CD4-positive, alpha-beta T cell treated with Interleukin-12 subunit alpha and Interleukin-12 subunit beta, for 1 hour (primary cell): ENCODE results near the gene FXYD4.
"Not testable (repeated sequence)": the region's sequence is repeated elsewhere in the genome, so short reads cannot be mapped to it uniquely, and the experiment has no call there.

Experiments
- DNase-seq: peaks from one replicate; pipeline ENCODE4 v3.0.0-alpha.2; 2020

Gene FXYD4

DNA sequence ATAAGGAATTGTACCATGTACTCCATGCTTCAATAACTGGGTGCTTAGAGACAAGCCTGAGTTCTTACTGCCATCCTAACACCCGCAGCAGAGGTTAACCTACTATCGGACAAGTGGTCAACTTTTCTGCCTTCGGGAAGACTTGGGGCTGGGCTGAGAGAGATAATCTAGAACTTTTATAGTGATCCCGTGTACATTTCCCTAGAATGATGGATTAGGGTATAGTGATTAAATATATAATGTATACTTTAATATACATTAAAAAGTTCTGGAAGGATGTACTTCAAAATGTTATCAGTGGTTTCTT lies 49.7 kb downstream of the FXYD4 start:
- DNase-seq = no peak

DNA sequence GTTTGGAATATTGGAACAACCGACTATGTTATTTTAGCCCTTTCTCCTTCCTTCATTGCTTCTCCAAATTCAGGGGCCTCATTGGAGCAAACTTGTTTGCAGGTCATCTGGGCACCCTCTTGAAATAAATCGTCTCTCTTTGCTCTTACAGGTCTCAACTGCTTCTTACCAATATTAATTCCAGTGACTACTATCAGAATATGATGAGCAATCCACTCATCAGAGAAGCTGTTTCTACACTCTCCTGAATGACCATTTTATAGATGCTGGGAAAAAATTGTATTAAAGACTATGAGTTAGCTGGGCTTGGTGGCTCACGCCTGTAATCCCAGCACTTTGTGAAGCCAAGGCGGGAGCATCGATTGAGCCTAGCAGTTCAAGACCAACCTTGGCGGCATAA lies 50.1 kb downstream of the FXYD4 start:
- no peak for DNase-seq

DNA sequence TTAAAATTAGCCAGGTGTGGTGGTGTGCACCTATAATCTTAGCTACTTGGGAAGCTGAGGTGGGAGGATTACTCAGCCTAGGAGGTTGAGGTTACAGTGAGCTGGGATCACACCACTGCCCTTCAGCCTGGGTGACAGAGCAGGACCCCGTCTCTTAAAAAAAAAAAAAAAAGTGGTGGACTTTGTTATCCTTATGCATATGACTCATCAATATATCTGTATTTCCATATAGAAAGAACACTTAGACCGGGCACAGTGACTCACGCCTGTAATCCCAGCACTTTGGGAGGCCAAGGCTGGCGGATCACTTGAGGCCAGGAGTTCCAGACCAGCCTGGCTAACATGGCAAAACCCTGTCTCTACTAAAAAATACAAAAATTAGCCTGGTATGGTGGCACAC lies 50.5 kb downstream of the FXYD4 start:
- DNase-seq = not testable (repeated sequence)

DNA sequence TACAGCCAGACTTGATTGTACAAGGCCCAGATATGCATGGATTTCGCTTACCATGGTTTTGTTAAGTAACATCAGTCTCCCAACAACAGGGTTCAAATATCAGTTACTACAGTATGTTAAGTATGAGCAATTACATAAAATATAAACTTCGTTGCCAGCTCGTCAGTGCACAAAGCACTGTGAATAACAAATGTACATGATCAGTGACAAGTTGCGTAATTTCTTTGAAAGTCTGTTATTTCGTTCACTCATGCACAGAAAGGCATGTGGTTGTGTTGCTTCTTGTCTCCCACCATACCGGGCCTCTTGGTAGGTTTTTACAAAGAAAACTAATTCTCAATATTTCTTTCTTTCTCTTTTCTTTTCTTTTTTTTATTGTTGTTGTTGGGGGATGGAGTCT lies 53.0 kb downstream of the FXYD4 start:
- DNase-seq = no peak
